Measurements from ENCODE around the gene DNAL4.

- TF ChIP-seq CTCF (IDR thresholded peaks at IDR 0.05) (no peak), POLR2A (IDR thresholded peaks at IDR 0.05) (no peak)
These were observed 20.5 kb downstream of the DNAL4 start for GRCh38 chr22:38773363-38773946.
